Activated T-cell treated with anti-CD3 and anti-CD28 coated beads, Interleukin-2, amount 50 U/mL, for 1 hour (primary cell): ENCODE data around the gene VSIG10.
"Not testable (repeated sequence)": the region's sequence is repeated elsewhere in the genome, so short reads cannot be mapped to it uniquely, and the experiment has no call there.

Source experiments
- DNase-seq: peaks from one replicate; pipeline ENCODE4 v3.0.0-alpha.2; 2020

The VSIG10 gene

DNA sequence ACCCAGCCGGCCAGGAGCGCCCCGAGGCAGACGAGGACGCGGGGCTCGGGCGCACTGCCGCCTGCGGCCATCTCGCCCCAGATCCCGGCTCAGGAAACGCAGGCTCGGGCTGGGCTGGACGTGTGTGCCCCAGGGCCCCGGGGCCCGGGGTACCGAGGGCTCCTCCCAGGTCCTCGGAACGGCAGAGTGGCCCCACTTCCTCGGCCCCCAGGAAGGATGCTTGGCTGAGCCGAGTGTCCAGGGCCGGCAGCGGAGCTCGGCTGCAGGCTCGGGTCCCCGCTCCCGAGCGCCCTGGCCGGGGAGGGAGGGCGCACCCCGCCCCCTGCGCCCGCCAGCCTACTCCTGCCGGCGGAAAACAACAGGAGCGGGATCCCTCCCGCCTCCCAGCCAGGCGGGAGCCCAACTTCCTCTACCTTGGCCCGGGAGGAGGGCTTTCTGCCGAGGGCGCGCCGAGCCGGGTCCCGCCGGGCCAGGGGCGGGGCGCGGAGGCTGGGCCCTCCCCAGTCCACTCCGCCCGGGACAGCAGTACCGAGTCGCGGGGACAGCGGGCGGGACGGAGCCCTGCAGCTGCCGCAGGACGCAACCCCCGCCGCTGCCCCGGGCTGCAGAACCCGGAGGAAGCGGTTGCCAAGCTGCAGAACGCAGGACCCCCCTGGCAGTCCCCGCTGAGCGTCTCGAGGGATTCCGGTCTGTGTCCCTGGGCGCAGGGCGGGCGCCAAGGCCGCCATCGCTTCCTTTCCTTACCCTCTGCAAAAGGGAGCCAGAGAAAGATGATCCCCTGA, at the start of gene VSIG10:
Gene VSIG10, minus strand, starts transcription at position 411 of the 782 bp plus-strand sequence. Its CDS starts 340 bp downstream, at position 71.
- peak; percentile 32 for DNase-seq

- no peak for DNase-seq
Measured at GRCh38 chr12:118151755-118152154, 47.9 kb upstream of the VSIG10 start.

GRCh38 chr12:118150625-118151024, 46.8 kb upstream of the VSIG10 start:
- DNase-seq: no peak

DNA sequence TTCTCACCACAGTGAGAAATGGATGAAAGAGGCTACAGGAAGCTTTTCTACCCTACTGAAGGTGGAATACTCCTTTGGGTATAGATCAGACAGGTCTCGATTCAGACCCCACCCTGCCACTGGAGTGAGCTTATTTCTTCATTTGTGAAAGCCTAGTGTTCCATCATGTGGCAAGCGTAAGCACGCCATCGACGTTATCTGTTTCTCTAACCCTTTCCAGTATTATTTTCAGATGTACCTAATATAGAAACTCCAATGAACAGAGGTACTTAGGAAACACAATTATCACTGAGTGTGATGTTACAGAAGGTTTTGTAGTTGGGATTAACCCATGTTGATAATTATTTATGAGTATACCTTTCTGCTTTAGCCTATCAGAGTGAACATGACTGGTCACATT, 44.5 kb upstream of the VSIG10 start:
- no peak for DNase-seq

- no peak for DNase-seq
Measured at GRCh38 chr12:118145798-118146156, 42.0 kb upstream of the VSIG10 start.

DNA sequence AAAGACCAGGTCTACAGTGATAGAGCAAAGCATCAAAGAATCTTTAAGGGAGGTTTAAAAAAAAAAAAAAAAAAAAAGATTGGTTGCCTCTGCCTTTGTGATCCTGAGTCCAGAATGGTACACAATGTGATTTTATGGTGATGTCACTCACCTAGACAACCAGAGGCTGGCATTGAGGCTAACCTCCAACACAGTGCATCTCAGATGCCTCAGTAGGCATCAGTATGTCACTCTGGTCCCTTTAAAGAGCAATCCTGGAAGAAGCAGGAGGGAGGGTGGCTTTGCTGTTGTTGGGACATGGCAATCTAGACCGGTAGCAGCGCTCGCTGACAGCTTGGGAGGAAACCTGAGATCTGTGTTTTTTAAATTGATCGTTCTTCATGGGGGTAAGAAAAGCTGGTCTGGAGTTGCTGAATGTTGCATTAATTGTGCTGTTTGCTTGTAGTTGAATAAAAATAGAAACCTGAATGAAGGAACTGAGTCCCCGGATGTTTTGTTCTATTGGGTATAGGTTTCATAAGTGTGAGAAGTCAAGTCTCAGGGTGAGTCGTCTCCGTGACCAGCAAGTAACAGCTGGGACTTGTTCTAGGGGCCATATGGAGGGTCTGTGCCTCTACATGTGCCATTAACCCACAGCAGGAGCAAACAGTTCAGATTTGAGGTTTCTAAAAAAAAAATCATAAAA, 41.4 kb upstream of the VSIG10 start:
- DNase-seq: no peak

GRCh38 chr12:118144499-118144898, 40.7 kb upstream of the VSIG10 start:
- DNase-seq: no peak

DNA sequence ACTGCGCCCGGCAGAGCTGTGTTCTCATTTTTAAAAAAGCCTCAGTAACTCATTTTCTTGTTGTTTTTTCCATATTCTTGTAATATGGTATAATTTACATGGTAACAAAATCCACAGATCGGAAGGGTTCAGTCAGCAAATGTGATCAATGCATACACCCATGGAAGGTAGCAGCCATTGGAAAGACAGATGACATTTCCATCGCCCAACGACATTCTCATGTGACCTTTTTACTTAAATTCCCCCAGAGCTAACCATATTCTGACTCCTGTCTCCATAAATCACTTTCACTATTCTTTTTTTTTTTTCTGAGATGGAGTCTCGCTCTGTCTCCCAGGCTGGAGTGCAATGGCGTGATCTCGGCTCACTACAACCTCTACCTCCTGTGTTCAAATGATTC, 37.0 kb upstream of the VSIG10 start:
- DNase-seq: no peak

DNA sequence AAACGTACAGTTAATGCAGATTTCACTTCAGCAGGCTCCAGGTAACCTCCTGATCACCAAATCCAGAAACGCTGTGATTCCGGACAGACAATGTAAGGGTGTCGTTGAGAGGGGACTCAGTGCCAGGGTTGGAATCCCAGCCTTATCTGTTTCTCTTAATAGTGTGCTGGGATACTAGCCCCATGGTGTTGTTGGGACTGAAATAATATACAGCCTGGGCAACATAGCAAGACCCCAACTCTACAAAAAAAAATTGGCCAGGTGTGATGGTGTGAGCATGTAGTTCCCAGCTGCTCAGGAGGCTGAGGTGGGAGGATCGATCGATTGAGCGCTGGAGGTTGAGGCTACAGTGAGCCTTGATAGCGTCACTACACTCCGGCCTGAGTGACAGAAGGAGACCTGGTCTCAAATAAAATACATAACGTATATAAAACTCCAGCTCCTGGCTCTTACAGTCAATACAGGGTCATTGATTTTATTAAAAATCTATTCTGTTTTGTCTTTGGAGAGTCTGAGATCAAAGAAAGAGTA, 33.4 kb upstream of the VSIG10 start:
- DNase-seq: no peak

GRCh38 chr12:118136559-118137003, 32.8 kb upstream of the VSIG10 start:
- DNase-seq: peak; percentile 47

DNA sequence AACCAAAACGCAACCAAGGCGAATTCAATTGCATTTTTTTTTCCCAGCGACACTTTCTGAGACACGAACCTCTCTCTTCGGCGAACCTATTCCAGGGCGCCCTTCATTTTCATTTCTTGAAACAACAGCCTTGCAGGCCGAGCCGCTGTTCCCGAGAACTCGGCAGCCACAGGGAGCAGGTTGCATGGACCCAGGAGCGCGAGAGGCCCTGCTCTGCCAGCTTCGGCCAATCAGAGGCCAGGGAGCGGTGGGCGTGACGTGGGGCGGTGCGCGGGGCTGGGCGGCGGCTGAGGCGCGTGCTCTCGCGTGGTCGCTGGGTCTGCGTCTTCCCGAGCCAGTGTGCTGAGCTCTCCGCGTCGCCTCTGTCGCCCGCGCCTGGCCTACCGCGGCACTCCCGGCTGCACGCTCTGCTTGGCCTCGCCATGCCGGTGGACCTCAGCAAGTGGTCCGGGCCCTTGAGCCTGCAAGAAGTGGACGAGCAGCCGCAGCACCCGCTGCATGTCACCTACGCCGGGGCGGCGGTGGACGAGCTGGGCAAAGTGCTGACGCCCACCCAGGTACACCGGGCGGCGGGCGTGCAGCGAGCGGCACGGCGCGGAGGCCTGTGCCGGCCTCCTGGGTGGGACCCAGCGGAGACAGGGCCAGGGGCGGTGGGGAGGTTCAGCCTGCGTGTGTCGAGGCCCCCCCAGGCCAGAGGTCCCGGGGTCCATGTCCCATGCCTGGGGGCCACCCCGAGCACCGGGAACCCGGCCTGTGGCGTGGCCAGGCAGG, 32.2 kb upstream of the VSIG10 start, which contains the start of gene PEBP1:
Gene PEBP1, plus strand, starts transcription at position 337 of the 771 bp plus-strand sequence. Its CDS starts 86 bp downstream, at position 423.
- DNase-seq: peak; percentile 94

- DNase-seq: not testable (repeated sequence)
Measured at GRCh38 chr12:118129436-118129835, 25.6 kb upstream of the VSIG10 start.

- no peak for DNase-seq
Measured at GRCh38 chr12:118127867-118128266, 24.1 kb upstream of the VSIG10 start.

DNA sequence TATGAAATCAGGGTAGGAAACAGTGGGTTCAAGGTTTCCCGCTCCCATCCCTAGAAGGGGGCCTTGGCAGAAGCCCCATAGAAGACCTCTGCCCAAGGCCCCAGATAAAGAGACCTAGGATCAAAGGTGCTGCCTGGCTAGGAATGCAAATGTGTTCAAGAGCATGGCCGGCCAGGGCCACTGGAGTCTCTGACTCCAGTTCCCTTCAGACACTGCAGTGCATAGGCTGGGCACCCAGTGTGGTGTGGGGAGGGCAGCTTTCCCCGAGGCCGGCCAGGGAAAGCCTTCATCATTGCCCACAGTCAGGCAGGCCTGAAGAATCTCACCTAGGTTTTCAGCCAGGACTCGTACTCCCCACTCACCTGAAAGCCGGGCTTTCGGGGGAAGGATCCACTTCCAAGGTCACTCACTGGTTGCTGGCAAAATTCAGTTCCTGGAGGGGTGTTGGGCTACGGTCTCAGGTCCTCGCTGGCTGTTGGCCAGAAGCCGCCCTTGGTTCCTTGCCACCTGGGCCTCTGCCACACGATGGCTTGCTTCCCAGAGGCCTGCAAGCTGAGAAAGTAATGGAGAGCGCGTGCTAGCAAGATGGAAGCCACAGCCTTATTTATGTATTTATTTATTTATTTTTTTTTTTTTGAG, 22.4 kb upstream of the VSIG10 start:
- no peak for DNase-seq

GRCh38 chr12:118125743-118126118, 21.9 kb upstream of the VSIG10 start:
- DNase-seq: no peak

- no peak for DNase-seq
Measured at GRCh38 chr12:118124333-118124874, 20.6 kb upstream of the VSIG10 start.

DNA sequence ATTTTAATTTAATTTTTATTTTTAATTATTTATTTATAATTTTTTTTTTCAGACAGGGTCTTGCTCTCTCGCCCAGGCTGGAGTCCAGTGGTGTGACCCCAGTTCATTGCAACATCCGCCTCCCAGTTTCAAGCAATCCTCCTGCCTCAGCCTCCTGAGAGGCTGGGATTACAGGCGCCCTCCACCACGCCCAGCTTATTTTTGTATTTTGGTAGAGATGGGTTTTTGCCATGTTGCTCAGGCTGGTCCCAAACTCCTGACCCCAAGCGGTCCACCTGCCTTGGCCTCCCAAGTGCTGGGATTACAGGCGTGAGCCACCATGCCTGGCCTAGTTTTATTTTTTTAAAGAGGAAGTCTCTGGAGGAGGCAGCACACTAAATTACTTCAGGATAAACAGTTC, 18.5 kb upstream of the VSIG10 start:
- no peak for DNase-seq

- peak; percentile 65 for DNase-seq
Measured at GRCh38 chr12:118120579-118121363, 17.0 kb upstream of the VSIG10 start.

DNA sequence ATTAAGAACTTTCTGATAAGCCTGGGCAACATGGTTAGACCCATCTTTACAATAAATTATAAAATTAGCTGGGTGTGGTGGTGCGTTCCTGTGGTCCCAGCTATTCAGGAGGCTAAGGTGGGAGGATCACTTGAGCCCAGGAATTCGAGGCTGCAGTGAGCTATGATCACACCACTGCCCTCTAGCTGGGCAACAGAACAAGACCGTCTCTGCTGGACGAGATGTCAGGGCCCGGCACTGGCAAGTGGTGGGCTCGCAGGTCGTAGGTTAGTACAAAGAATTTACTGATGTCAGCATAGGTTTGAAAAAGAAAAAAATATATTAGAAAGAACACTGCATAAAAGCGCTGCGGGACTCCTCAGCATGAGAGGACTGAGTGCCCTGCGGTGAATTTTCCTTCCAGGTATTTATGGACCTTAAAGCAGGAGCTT, 15.7 kb upstream of the VSIG10 start:
- no peak for DNase-seq

DNA sequence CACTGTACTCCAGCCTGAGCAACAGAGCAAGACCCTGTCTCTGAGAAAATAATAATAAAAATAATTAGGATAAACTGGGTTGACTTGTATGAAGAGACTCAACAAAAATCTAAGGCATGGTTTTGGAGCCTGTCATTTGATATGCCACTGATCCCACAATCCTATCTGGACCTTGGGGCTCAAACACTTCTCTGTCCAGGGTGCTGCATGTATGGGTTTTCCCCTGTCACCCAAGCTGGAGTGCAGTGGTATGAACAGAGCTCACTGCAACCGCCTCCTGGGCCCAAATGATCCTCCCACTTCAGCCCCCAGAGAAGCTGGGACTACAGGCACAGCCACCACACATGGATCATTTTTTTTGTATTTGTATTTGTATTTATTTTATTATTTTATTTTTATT, 5.3 kb upstream of the VSIG10 start:
- no peak for DNase-seq

GRCh38 chr12:118107694-118108093, 3.9 kb upstream of the VSIG10 start:
- DNase-seq: no peak

GRCh38 chr12:118107011-118107410, 3.2 kb upstream of the VSIG10 start:
- no peak for DNase-seq
